Subcutaneous abdominal adipose tissue (tissue), 5 donors: ENCODE measurements around the gene SIK3.

Experiments
- H3K27ac ChIP-seq: one replicate; pipeline ENCODE4 v1.7.0; 2013; ENCODE audit warnings: low read depth, mild to moderate bottlenecking, inconsistent platforms, low read length, moderate library complexity
- H3K27me3 ChIP-seq, 5 donors: one replicate each; pipeline ENCODE4 v1.7.0; 2013; ENCODE audit warnings: low read length in 5 of 5, inconsistent platforms in 1 of 5; ENCODE audit not compliant: control insufficient read depth in 5 of 5, insufficient read depth in 4 of 5
- H3K36me3 ChIP-seq, 5 donors: one replicate each; pipeline ENCODE4 v1.7.0; 2013; ENCODE audit warnings: low read length in 5 of 5; ENCODE audit not compliant: control insufficient read depth in 5 of 5, insufficient read depth in 5 of 5
- H3K4me1 ChIP-seq, 5 donors: one replicate each; pipeline ENCODE4 v1.7.0; 2013; ENCODE audit warnings: low read length in 5 of 5, mild to moderate bottlenecking in 3 of 5, moderate library complexity in 1 of 5; ENCODE audit not compliant: control insufficient read depth in 5 of 5, insufficient read depth in 5 of 5
- H3K4me3 ChIP-seq, 5 donors: one replicate each; pipeline ENCODE4 v1.7.0; 2013; ENCODE audit warnings: low read length in 5 of 5, low read depth in 1 of 5
- H3K9ac ChIP-seq, 5 donors: one replicate each; pipeline ENCODE4 v1.7.0; 2013; ENCODE audit warnings: low read length in 5 of 5, mild to moderate bottlenecking in 4 of 5, moderate library complexity in 3 of 5
- H3K9me3 ChIP-seq, 5 donors: one replicate each; pipeline ENCODE4 v1.7.0; 2013; ENCODE audit warnings: low read length in 5 of 5; ENCODE audit not compliant: control insufficient read depth in 5 of 5
- donor health status: healthy.
- donor health status: healthy.
- donor health status: healthy.
- donor health status: healthy.
- donor health status: healthy.

The SIK3 gene

GRCh38 chr11:116913000-116913399, 185.2 kb downstream of the SIK3 start:
- no peak overlapping the region for H3K4me3 ChIP-seq
- H3K9me3 ChIP-seq = no peaks in the 10 kb centered on the region
- H3K36me3 ChIP-seq = no peaks in the 10 kb centered on the region
- no peaks in the 10 kb centered on the region for H3K27me3 ChIP-seq
- no peak overlapping the region for H3K9ac ChIP-seq
- H3K27ac ChIP-seq = no peak overlapping the region
- H3K4me1 ChIP-seq = peaks cover 0 to 14% (median 12%) of the 10 kb centered on the region in 5 donors

DNA sequence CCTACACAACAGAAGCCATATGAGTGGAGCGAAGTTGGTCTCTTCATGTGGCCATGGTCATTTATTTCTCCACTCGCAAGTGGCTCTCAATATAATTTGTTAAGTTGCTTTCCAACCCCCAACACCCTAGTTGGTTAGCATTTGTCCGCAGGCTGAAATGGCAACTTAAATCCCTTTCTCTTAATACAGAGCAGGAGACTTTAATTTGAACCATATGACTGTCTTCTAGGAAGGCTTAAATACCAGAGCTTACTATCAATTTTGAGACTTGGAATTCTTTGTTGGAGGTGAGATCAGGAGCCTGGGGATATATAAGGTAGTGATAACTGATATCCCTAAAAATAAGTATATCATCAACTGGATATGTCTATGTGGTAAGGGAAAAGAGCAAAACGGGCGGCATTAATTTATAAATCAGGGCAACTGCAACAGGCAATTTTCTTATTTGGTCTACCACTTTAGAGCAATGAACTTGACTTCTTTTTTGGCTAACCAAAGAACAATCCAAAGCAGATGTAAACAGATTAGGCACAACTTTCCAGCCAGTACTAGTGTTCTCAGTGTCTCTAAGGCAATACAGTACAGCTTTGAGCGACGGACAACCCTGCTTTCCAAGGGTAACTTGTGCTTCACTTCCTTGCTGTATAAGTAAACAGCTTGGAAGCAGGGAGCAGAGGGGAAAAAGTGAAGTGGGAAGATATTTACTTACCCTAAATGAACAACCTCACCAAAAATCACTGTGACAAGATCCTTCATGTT, 186.1 kb downstream of the SIK3 start:
- Histone ChIP-seq H3K4me3 (no peak overlapping the region), H3K4me1 (peaks cover 0 to 14% (median 12%) of the 10 kb centered on the region in 5 donors), H3K27ac (no peak overlapping the region), H3K27me3 (no peaks in the 10 kb centered on the region), H3K36me3 (no peaks in the 10 kb centered on the region), H3K9ac (no peak overlapping the region), H3K9me3 (no peaks in the 10 kb centered on the region)

GRCh38 chr11:116910847-116911246, 187.4 kb downstream of the SIK3 start:
- Histone ChIP-seq H3K9ac (no peak overlapping the region), H3K27me3 (no peaks in the 10 kb centered on the region), H3K27ac (no peak overlapping the region), H3K9me3 (no peaks in the 10 kb centered on the region), H3K4me3 (no peak overlapping the region), H3K4me1 (peaks cover 0 to 14% (median 12%) of the 10 kb centered on the region in 5 donors), H3K36me3 (no peaks in the 10 kb centered on the region)

DNA sequence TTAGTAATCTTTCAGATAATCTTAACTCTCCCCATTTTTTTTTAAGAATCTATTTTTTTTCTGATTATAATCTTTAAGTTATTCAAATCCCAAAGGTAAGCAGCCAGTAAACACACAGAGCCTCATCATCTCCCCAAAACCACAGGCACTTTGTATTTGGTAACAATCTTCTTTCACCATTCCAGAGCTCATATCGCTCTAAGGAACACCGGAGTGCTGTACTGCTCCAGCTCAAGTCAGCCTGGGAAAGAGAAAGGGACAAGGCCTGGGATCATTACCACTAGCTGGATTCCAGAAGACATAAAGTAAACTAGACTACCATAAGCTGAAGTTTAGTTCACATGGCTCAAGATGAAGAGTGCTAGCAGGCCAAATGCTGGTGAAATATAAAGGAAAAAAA, 187.8 kb downstream of the SIK3 start:
- H3K9me3 ChIP-seq = no peaks in the 10 kb centered on the region
- no peak overlapping the region for H3K9ac ChIP-seq
- H3K27ac ChIP-seq = no peak overlapping the region
- no peak overlapping the region for H3K4me3 ChIP-seq
- H3K27me3 ChIP-seq = no peaks in the 10 kb centered on the region
- peaks cover 0 to 14% (median 12%) of the 10 kb centered on the region in 5 donors for H3K4me1 ChIP-seq
- no peaks in the 10 kb centered on the region for H3K36me3 ChIP-seq

DNA sequence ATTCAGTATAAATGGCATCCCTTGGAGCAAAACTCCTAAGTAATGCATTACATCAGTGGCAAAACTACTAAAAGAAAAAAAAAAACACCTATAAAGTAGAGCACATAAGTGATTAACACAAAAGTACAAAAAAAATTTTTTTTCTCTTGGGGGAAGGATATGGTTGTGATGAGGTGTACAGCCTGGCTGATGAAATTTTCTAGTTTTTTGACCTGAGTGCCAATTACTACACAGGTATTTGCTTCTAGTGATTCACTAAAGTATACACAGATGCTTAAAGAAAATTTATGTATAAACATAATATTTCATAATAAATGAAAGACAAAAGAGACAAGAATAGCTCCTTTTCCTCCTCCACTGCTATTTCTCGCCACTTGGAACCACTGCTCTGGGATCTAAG, 189.0 kb downstream of the SIK3 start:
- no peak overlapping the region for H3K9ac ChIP-seq
- no peaks in the 10 kb centered on the region for H3K36me3 ChIP-seq
- peaks cover 0 to 14% (median 12%) of the 10 kb centered on the region in 5 donors for H3K4me1 ChIP-seq
- H3K4me3 ChIP-seq = no peak overlapping the region
- no peaks in the 10 kb centered on the region for H3K27me3 ChIP-seq
- no peak overlapping the region for H3K27ac ChIP-seq
- H3K9me3 ChIP-seq = no peaks in the 10 kb centered on the region

DNA sequence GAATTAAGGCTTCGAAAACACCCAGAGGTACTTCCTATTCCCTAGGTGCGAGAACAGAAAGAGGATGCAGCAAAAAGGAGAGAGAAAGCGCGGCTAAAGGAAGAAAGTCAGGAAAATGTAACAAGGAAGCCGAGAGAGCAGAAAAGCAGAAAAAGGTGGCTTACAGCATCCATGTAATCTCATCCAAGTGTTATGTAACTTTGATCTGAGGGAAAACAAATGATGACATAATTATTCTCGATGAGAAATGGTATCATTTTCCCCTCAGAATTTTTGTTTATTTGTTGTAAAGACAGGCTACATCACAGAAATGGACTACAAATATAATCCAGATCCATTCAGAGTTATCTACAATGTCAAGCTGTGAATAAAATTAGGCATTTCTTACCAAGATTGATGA, 191.7 kb downstream of the SIK3 start:
- H3K9ac ChIP-seq = no peak overlapping the region
- H3K4me1 ChIP-seq = peaks cover 0 to 7% (median 0%) of the 10 kb centered on the region in 5 donors
- H3K27ac ChIP-seq = no peak overlapping the region
- H3K27me3 ChIP-seq = no peaks in the 10 kb centered on the region
- no peaks in the 10 kb centered on the region for H3K36me3 ChIP-seq
- no peaks in the 10 kb centered on the region for H3K9me3 ChIP-seq
- H3K4me3 ChIP-seq = no peak overlapping the region

DNA sequence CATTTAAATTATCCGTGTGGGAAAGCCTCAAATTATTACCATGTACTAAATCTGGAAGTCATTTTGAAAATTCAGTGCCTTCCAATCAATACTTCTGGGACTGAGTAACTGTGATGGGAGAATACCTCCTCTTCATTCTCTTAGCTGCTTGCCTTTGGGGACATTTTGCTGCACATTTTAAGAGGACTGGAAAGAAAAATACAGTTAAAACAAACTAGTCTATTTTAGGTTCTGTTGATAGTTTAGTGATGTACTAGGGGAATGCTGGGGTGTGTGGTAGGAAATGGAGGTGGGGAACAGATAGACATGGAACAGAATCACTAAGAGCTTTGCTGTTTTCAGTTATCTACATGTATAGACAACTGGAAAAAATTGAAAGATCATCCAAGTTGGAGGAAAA, 195.1 kb downstream of the SIK3 start:
- H3K4me3 ChIP-seq = no peak overlapping the region

GRCh38 chr11:116901964-116902688, 196.1 kb downstream of the SIK3 start:
- Histone ChIP-seq H3K27ac (no peak overlapping the region), H3K4me1 (peaks cover 0 to 6% (median 0%) of the 10 kb centered on the region in 5 donors)

More for the DNA sequence above, 195.1 kb downstream of the SIK3 start:
- H3K36me3 ChIP-seq = no peaks in the 10 kb centered on the region
- H3K9ac ChIP-seq = no peak overlapping the region
- no peak overlapping the region for H3K27ac ChIP-seq
- peaks cover 0 to 6% (median 0%) of the 10 kb centered on the region in 5 donors for H3K4me1 ChIP-seq
- peaks cover 0 to 3% (median 0%) of the 10 kb centered on the region in 5 donors for H3K9me3 ChIP-seq
- H3K27me3 ChIP-seq = no peaks in the 10 kb centered on the region

GRCh38 chr11:116901211-116901610, 197.0 kb downstream of the SIK3 start:
- H3K4me3 ChIP-seq = no peak overlapping the region
- H3K27me3 ChIP-seq = no peaks in the 10 kb centered on the region
- H3K27ac ChIP-seq = no peak overlapping the region
- H3K4me1 ChIP-seq = peaks cover 0 to 6% (median 0%) of the 10 kb centered on the region in 5 donors
- peaks cover 0 to 3% (median 0%) of the 10 kb centered on the region in 5 donors for H3K9me3 ChIP-seq
- H3K9ac ChIP-seq = no peak overlapping the region
- H3K36me3 ChIP-seq = peaks cover 0 to 9% (median 4%) of the 10 kb centered on the region in 5 donors

More at GRCh38 chr11:116901964-116902688, 196.1 kb downstream of the SIK3 start:
- Histone ChIP-seq H3K4me3 (no peak overlapping the region), H3K9ac (no peak overlapping the region), H3K9me3 (peaks cover 0 to 3% (median 0%) of the 10 kb centered on the region in 5 donors), H3K36me3 (peaks cover 0 to under 1% (median 0%) of the 10 kb centered on the region in 5 donors), H3K27me3 (no peaks in the 10 kb centered on the region)

GRCh38 chr11:116896211-116896610, 202.0 kb downstream of the SIK3 start:
- peaks cover 19 to 42% (median 26%) of the 10 kb centered on the region in 5 donors for H3K36me3 ChIP-seq
- H3K9me3 ChIP-seq = peaks cover 0 to 3% (median 0%) of the 10 kb centered on the region in 5 donors
- H3K27me3 ChIP-seq = no peaks in the 10 kb centered on the region
- no peak overlapping the region for H3K9ac ChIP-seq
- H3K27ac ChIP-seq = no peak overlapping the region
- no peaks in the 10 kb centered on the region for H3K4me1 ChIP-seq
- H3K4me3 ChIP-seq = no peak overlapping the region
